GM10248 (cell line): ENCODE results near the gene PRC1.
A peak's percentile ranks its signal among the peaks of the same experiment; 100 is the strongest.
"Not testable (repeated sequence)": the region's sequence is repeated elsewhere in the genome, so short reads cannot be mapped to it uniquely, and the experiment has no call there.

Experiments
- CTCF ChIA-PET: fragments of 300-600 bp; sonication (Branson Sonifier 250); formaldehyde crosslinking; extraction: SDS; loops from one replicate; lab custom pipeline; 2021; ENCODE audit warnings: antibody characterized with exemption; lab: Yijun Ruan, JAX
- POLR2A ChIA-PET: fragments of 350-650 bp; sonication (Branson Sonifier 250); formaldehyde crosslinking; extraction: SDS; loops from one replicate; lab custom pipeline; 2020; ENCODE audit warnings: antibody characterized with exemption; lab: Yijun Ruan, JAX
- DNase-seq: peaks from one replicate; pipeline ENCODE4 v3.0.0; 2012; ENCODE audit errors: extremely low spot score
- TF ChIP-seq, protein P1 (sequence below): IDR thresholded peaks from 2 replicates; pipeline ENCODE4 v1.5.1; 2012; ENCODE audit warnings: mild to moderate bottlenecking, low read depth; ENCODE audit errors: extremely low read depth, missing control alignments, control extremely low read depth

PRC1 gene

DNA sequence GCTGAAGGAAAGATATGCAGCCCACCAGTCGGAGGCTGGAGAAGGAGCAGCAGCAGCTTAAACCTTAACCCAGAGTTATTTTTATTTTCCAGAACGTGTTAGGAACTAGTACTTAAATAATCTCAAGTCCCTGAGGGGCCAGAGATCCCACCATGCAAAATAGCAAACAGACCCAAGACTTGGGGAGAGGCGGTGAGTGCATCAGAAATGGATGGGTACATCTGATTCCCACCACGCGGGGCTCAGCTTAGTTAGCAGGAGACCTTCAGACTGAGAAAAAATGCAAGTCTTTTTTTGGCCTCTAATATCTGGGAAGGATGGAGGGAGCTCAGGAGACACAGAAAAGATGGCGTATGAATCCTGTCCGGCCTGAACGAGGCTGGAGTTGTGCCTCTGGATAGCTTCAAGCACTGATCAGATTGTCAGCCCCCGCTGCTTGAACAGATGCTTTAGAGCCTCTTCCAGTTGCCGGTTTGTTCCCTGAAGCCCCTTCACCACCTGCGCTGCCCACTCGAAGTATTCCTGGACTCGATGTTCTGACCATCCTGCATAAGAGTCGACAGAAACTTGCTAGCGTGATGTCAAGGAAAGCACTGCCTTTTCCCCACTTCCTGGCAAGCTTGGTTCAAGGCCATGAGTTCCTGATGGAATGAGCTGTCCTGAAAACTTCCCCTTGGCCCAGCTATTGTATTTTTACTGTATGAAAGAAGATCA is 63.3 kb downstream of the PRC1 start:
- no peak for DNase-seq
- TF ChIP-seq, protein P1, sequence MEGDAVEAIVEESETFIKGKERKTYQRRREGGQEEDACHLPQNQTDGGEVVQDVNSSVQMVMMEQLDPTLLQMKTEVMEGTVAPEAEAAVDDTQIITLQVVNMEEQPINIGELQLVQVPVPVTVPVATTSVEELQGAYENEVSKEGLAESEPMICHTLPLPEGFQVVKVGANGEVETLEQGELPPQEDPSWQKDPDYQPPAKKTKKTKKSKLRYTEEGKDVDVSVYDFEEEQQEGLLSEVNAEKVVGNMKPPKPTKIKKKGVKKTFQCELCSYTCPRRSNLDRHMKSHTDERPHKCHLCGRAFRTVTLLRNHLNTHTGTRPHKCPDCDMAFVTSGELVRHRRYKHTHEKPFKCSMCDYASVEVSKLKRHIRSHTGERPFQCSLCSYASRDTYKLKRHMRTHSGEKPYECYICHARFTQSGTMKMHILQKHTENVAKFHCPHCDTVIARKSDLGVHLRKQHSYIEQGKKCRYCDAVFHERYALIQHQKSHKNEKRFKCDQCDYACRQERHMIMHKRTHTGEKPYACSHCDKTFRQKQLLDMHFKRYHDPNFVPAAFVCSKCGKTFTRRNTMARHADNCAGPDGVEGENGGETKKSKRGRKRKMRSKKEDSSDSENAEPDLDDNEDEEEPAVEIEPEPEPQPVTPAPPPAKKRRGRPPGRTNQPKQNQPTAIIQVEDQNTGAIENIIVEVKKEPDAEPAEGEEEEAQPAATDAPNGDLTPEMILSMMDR, result no peak
- ChIA-PET CTCF (interaction anchor here (0.6 to 16.6 kb wide), 38 partner anchors 8 to 637 kb away, joined by 3 to 447 read pairs (median 7); partner anchors contain the start of genes BLM, FES, MAN2A2 and RCCD1), POLR2A (interaction anchor here (0.6 to 1.3 kb wide), 4 partner anchors 23 to 543 kb away, joined by 3 to 7 read pairs (median 4); partner anchors contain the start of gene MAN2A2)

DNA sequence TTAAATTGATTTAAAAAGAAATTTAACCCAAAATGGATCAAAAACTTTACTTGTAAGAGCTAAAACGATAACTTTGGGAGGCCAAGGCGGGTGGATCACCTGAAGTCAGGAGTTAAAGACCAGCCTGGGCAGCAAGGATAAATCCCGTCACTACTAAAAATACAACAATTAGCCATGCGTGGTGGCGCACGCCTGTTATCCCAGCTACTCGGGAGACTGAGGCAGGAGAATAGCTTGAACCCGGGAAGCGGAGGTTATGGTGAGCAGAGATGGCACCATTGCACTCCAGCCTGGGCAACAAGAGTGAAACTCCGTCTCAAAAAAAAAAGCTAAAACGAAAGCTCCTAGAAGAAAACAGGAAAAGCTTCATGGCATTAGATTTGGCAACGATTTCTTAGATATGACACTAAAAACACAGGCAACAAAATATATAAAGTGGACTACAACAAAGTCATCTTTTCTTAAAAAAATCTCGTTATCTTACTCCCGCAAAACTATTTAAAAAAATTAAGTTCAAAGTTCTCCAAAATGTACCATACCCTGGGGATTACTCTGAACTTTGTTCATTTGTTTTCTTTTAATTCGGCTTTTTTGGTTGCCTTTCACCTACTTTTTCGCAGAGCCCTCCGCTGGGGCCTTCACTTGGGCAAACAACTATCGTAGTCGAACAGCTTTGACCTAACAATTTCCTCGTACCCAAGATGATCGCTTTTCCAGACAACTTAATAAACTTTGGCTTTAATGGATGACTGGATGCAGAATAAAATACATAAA is 64.9 kb downstream of the PRC1 start:
- ChIA-PET POLR2A (no interaction called here), CTCF (interaction anchor here (1.1 to 16.6 kb wide), 6 partner anchors 12 to 610 kb away, joined by 5 to 447 read pairs (median 34); partner anchors contain the start of genes MAN2A2 and RCCD1)
- no peak for DNase-seq
- TF ChIP-seq, protein P1, result no peak

DNA sequence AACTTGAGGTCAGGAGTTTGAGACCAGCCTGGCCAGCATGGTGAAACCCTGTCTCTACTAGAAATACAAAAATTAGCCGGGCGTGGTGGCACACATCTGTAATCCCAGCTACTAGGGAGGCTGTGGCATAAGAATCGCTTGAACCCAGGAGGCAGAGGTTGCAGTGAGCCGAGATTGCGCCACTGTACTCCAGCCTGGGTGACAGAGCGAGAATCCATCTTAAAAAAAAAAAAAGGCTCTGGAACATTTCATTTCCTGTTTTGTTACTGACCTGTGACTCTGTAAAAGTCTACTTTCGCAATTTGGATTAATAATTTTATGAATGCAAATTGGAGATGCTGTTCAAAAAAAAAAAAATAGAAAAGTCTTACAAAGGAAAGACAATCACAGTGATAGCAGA is 66.2 kb downstream of the PRC1 start:
- POLR2A ChIA-PET, CTCF ChIA-PET, DNase-seq: not testable (repeated sequence)

DNA sequence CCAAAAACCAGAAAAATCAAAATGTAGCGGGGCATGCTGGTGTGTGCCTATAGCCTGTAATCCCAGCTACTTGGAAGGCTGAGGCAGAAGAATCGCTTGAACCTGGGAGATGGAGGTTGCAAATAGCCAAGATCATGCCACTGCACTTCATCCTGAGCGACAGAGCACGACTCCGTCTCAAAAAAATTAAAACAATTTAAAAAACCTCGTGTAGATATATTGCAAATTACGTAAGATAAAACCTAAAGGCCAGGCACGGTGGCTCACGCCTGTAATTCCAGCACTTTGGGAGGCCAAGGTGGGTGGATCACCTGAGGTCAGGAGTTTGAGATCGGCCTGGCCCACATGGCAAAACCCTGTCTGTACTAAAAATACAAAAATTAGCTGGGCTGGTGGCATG is 67.6 kb downstream of the PRC1 start:
- DNase-seq, POLR2A ChIA-PET: not testable (repeated sequence)
- CTCF ChIA-PET, result interaction anchor here (6.6 to 7.3 kb wide), 2 partner anchors 7 to 25 kb away, joined by 45 to 113 read pairs; partner anchors contain the start of genes HDDC3, MAN2A2 and UNC45A

DNA sequence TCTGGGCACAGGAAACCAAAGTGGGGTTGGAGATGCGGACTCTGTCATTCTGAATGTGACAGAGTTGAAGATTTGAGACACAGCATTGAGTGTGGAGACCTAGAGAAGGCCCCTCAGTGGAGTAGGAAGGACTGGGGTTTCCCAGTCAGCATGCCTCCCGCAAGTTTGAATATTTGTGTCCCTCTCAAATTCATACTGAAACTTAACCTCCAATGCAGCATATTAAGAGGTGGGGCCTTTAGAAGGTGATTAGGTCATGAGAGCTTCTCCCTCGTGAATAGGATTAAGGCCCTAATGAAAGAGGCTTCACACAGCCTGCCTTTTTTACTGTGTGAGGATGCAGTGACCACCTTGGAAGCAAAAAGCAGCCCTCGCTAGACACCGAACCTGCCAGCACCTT is 70.0 kb downstream of the PRC1 start:
- CTCF ChIA-PET, result interaction anchor here (1.0 to 7.3 kb wide), 4 partner anchors 9 to 109 kb away, joined by 3 to 113 read pairs (median 24); partner anchors contain the start of genes HDDC3, MAN2A2 and UNC45A
- peak; percentile 79 for DNase-seq
- TF ChIP-seq, protein P1, result no peak
- POLR2A ChIA-PET, result no interaction called here

DNA sequence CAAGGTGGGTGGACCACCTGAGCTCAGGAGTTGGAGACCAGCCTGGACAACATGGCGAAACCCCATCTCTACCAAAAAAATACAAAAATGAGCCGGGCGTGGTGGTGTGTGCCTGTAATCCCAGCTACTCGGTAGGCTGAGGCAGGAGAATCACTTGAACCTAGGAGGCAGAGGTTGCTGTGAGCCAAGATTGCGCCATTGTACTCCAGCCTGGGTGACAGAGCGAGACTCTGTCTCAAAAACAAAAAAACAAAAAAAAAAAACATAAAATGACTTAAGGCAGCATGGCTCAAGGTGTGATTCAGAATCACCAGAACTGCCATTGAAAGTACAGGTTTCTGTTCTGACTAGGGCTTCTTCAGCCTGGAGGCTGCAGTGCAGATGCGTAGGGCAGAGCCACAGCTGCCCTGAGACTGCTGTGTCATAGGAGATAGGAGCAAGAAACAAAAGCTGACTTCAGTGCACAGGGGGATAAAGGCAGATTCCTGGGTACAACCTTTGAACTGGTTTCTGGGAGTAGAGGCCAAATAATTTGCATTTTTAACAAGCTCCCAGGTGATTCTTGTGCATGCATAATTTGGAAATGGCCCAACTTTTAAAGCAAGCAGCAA is 71.5 kb downstream of the PRC1 start:
- ChIA-PET CTCF (interaction anchor here (1.0 to 7.3 kb wide), 4 partner anchors 11 to 36 kb away, joined by 3 to 113 read pairs (median 26); partner anchors contain the start of genes HDDC3, MAN2A2 and UNC45A), POLR2A (interaction anchor here (0.7 kb wide), 1 partner anchor 73 kb away, joined by 4 read pairs; no protein-coding TSS in a partner anchor)
- DNase-seq, result peak; percentile 71

DNA sequence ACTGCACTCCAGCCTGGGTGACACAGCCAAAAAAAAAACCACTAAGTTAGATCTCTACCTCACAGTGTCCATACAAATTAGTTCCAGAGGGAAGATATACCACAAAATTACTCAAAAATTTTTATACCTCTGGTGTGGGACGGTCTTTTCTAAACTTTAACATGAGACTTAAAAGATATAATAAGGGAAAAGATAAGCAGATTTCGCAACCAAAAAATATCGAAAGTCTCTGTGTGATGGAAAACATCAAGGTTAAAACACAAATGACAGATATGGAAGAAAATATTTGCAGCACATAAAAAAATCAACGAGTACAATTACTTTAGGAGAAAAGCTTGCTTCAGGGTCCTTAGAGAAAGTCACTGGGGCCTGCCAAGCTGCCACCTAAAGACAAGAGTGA is 72.4 kb downstream of the PRC1 start:
- POLR2A ChIA-PET, result interaction anchor here (1.3 kb wide), 1 partner anchor 19 kb away, joined by 3 read pairs; the partner anchor contains the start of gene MAN2A2
- CTCF ChIA-PET, result interaction anchor here (1.2 to 7.3 kb wide), 4 partner anchors 11 to 35 kb away, joined by 3 to 113 read pairs (median 26); partner anchors contain the start of genes HDDC3, MAN2A2 and UNC45A
- TF ChIP-seq, protein P1, result no peak

More for the DNA sequence above, 72.4 kb downstream of the PRC1 start:
- no peak for DNase-seq
